Measurements from ENCODE around the gene HTR5A. TPM values are rescaled to one million over a fixed set of nuclear protein-coding genes. Genes with fewer than 3 reads are reported as not detected.

Gene HTR5A
- total and polyA plus RNA-seq, 7 donors, result not detected

- no peak for DNase-seq
- TF ChIP-seq POLR2A (IDR thresholded peaks at IDR 0.05), result no peak
- TF ChIP-seq POLR2AphosphoS5 (IDR thresholded peaks at IDR 0.05), result no peak
- TF ChIP-seq EP300 (IDR thresholded peaks at IDR 0.05), result no peak
- no peak for TF ChIP-seq CTCF (IDR thresholded peaks at IDR 0.05)
- intact Hi-C loops (cut with DNase I), result no loop called here
- Histone ChIP-seq H3K4me1 (no peaks in the 10 kb centered on the region), H3K27me3 (peaks cover 0 to 23% (median 0%) of the 10 kb centered on the region in 3 donors), H3K4me3 (no peak overlapping the region), H3K27ac (no peak overlapping the region), H3K9me3 (no peaks in the 10 kb centered on the region), H3K36me3 (no peaks in the 10 kb centered on the region)
- WGBS, 2 donors, result 87 to 90% methylated on average over 5 of the region's 5 CpGs
Observed at GRCh38 chr7:155106356-155106755, 36.2 kb downstream of the HTR5A start.

- Histone ChIP-seq H3K4me1 (no peaks in the 10 kb centered on the region), H3K9me3 (no peaks in the 10 kb centered on the region), H3K4me3 (no peak overlapping the region), H3K36me3 (no peaks in the 10 kb centered on the region), H3K27ac (no peak overlapping the region), H3K27me3 (peaks cover 0 to 28% (median 5%) of the 10 kb centered on the region in 3 donors)
- DNase-seq, result no peak
- 66 to 73% methylated on average over 4 of the region's 4 CpGs for WGBS, 2 donors
- intact Hi-C loops (cut with DNase I), result no loop called here
- no peak for TF ChIP-seq EP300 (IDR thresholded peaks at IDR 0.05)
- no peak for TF ChIP-seq POLR2A (IDR thresholded peaks at IDR 0.05)
- TF ChIP-seq POLR2AphosphoS5 (IDR thresholded peaks at IDR 0.05), result no peak
- TF ChIP-seq CTCF (IDR thresholded peaks at IDR 0.05), result no peak
Observed at GRCh38 chr7:155107126-155107525, 37.0 kb downstream of the HTR5A start.

GRCh38 chr7:155108144-155108901, 38.2 kb downstream of the HTR5A start:
- TF ChIP-seq CTCF (IDR thresholded peaks at IDR 0.05) (no peak), EP300 (IDR thresholded peaks at IDR 0.05) (no peak), POLR2A (IDR thresholded peaks at IDR 0.05) (no peak), POLR2AphosphoS5 (IDR thresholded peaks at IDR 0.05) (no peak)
- no peaks in the 10 kb centered on the region for H3K36me3 ChIP-seq
- H3K4me3 ChIP-seq, result no peak overlapping the region
- H3K27ac ChIP-seq, result no peak overlapping the region
- H3K9me3 ChIP-seq, result no peaks in the 10 kb centered on the region
- DNase-seq, result no peak
- no peaks in the 10 kb centered on the region for H3K4me1 ChIP-seq
- 68 to 75% methylated on average over 20 of the region's 20 CpGs for WGBS, 2 donors
- intact Hi-C loops (cut with DNase I), result no loop called here
- peaks cover 0 to 28% (median 5%) of the 10 kb centered on the region in 3 donors for H3K27me3 ChIP-seq

- intact Hi-C loops (cut with DNase I), result no loop called here
- no peaks in the 10 kb centered on the region for H3K36me3 ChIP-seq
- 46 to 50% methylated on average over 4 of the region's 4 CpGs for WGBS, 2 donors
Observed at GRCh38 chr7:155109121-155109520, 39.0 kb downstream of the HTR5A start.

More at GRCh38 chr7:155109121-155109520, 39.0 kb downstream of the HTR5A start:
- Histone ChIP-seq H3K27me3 (peaks cover 0 to 28% (median 5%) of the 10 kb centered on the region in 3 donors), H3K27ac (no peak overlapping the region), H3K4me3 (no peak overlapping the region), H3K9me3 (no peaks in the 10 kb centered on the region), H3K4me1 (no peaks in the 10 kb centered on the region)
- DNase-seq, result no peak
- TF ChIP-seq POLR2AphosphoS5 (IDR thresholded peaks at IDR 0.05) (no peak), POLR2A (IDR thresholded peaks at IDR 0.05) (no peak), EP300 (IDR thresholded peaks at IDR 0.05) (no peak), CTCF (IDR thresholded peaks at IDR 0.05) (no peak)
